ENCODE measurements around the gene LRRC8B. TPM values are rescaled to one million over a fixed set of nuclear protein-coding genes. Genes with fewer than 3 reads are reported as not detected.

LRRC8B gene
- total RNA-seq, 5 donors from 2014 or later (not counting 1 experiment from before 2014, with no cell fraction given), result 13.3 to 17.6 (median 14.9) TPM

GRCh38 chr1:89527750-89528381 lies 3.2 kb downstream of the LRRC8B start:
- Histone ChIP-seq H3K9me3 (no peaks in the 10 kb centered on the region), H3K27ac (ENCODE audit: low read length) (no peak overlapping the region), H3K27me3 (replicated peaks in 1 of 2; ENCODE audit: control insufficient read depth in 2 of 2, extremely low read depth in 1 of 2, insufficient read depth in 2 of 2, low read length in 1 of 2) (no peaks in the 10 kb centered on the region), H3K4me1 (ENCODE audit: control insufficient read depth in 1 of 2, extremely low read depth in 1 of 2, insufficient read depth in 2 of 2, low read length in 2 of 2) (peaks cover 25 to 28% of the 10 kb centered on the region in 2 experiments), H3K4me3 (ENCODE audit: control insufficient read depth in 1 of 2, extremely low read depth in 1 of 2, low read length in 1 of 2) (no peak overlapping the region), H3K36me3 (ENCODE audit: control insufficient read depth in 2 of 2, extremely low read depth in 1 of 2, insufficient read depth in 1 of 2, low read length in 1 of 2) (no peaks in the 10 kb centered on the region)
- no peak overlapping the region for H3K4me3 Mint-ChIP-seq
- no peak for DNase-seq
- no peak for ATAC-seq (replicated peaks in 1 of 4)
- H3K4me1 Mint-ChIP-seq, result peaks cover 39 to 49% (median 45%) of the 10 kb centered on the region in 3 donors
- peaks cover 16% of the 10 kb centered on the region for H3K36me3 Mint-ChIP-seq
- 83% methylated on average over 1 of the region's 2 CpGs for WGBS (ENCODE audit: insufficient coverage)
- H3K27ac Mint-ChIP-seq, result no peak overlapping the region
- no peaks in the 10 kb centered on the region for H3K9me3 Mint-ChIP-seq
- POLR2A ChIA-PET, result interaction anchor here (0.6 to 1.0 kb wide), 2 partner anchors 34 to 75 kb away, joined by 3 read pairs; no protein-coding TSS in a partner anchor
- CTCF ChIA-PET, result no interaction called here
- H3K27me3 Mint-ChIP-seq, result no peaks in the 10 kb centered on the region

- Mint-ChIP-seq H3K4me3 (no peak overlapping the region), H3K27me3 (no peaks in the 10 kb centered on the region), H3K4me1 (peaks cover 43 to 54% (median 45%) of the 10 kb centered on the region in 3 donors), H3K9me3 (no peaks in the 10 kb centered on the region), H3K27ac (no peak overlapping the region), H3K36me3 (peaks cover 21% of the 10 kb centered on the region)
- CTCF ChIA-PET, result no interaction called here
- Histone ChIP-seq H3K27me3 (replicated peaks in 1 of 2; ENCODE audit: control insufficient read depth in 2 of 2, extremely low read depth in 1 of 2, insufficient read depth in 2 of 2, low read length in 1 of 2) (no peaks in the 10 kb centered on the region), H3K36me3 (ENCODE audit: control insufficient read depth in 2 of 2, extremely low read depth in 1 of 2, insufficient read depth in 1 of 2, low read length in 1 of 2) (no peaks in the 10 kb centered on the region), H3K27ac (ENCODE audit: low read length) (no peak overlapping the region), H3K9me3 (no peaks in the 10 kb centered on the region), H3K4me1 (ENCODE audit: control insufficient read depth in 1 of 2, extremely low read depth in 1 of 2, insufficient read depth in 2 of 2, low read length in 2 of 2) (peaks cover 25 to 28% of the 10 kb centered on the region in 2 experiments), H3K4me3 (ENCODE audit: control insufficient read depth in 1 of 2, extremely low read depth in 1 of 2, low read length in 1 of 2) (no peak overlapping the region)
- POLR2A ChIA-PET, result interaction anchor here (0.7 to 1.0 kb wide), 4 partner anchors 8 to 80 kb away, joined by 3 to 4 read pairs (median 3); no protein-coding TSS in a partner anchor
- DNase-seq (no peak), ATAC-seq (replicated peaks in 1 of 4) (no peak)
Measured at GRCh38 chr1:89528382-89528780, 3.8 kb downstream of the LRRC8B start.

- Mint-ChIP-seq H3K36me3 (peaks cover 23% of the 10 kb centered on the region), H3K27ac (no peak overlapping the region), H3K4me3 (no peak overlapping the region), H3K4me1 (peaks cover 39 to 53% (median 44%) of the 10 kb centered on the region in 3 donors), H3K9me3 (no peaks in the 10 kb centered on the region), H3K27me3 (no peaks in the 10 kb centered on the region)
- H3K27ac ChIP-seq (ENCODE audit: low read length), result no peak overlapping the region
- no peaks in the 10 kb centered on the region for H3K36me3 ChIP-seq (ENCODE audit: control insufficient read depth in 2 of 2, extremely low read depth in 1 of 2, insufficient read depth in 1 of 2, low read length in 1 of 2)
- ATAC-seq (replicated peaks in 1 of 4) (no peak), DNase-seq (no peak)
- no peaks in the 10 kb centered on the region for H3K9me3 ChIP-seq
- peaks cover 17 to 25% of the 10 kb centered on the region in 2 experiments for H3K4me1 ChIP-seq (ENCODE audit: control insufficient read depth in 1 of 2, extremely low read depth in 1 of 2, insufficient read depth in 2 of 2, low read length in 2 of 2)
- ChIA-PET CTCF (interaction anchor here (0.7 to 1.0 kb wide), 3 partner anchors 11 to 235 kb away, joined by 3 to 6 read pairs (median 4); no protein-coding TSS in a partner anchor), POLR2A (interaction anchor here (0.5 to 1.0 kb wide), 5 partner anchors 9 to 328 kb away, joined by 3 to 5 read pairs (median 3); no protein-coding TSS in a partner anchor)
- H3K27me3 ChIP-seq (replicated peaks in 1 of 2; ENCODE audit: control insufficient read depth in 2 of 2, extremely low read depth in 1 of 2, insufficient read depth in 2 of 2, low read length in 1 of 2), result no peaks in the 10 kb centered on the region
- no CpG with 5 or more reads among the region's 2 CpGs for WGBS (ENCODE audit: insufficient coverage)
- H3K4me3 ChIP-seq (ENCODE audit: control insufficient read depth in 1 of 2, extremely low read depth in 1 of 2, low read length in 1 of 2), result no peak overlapping the region
Measured at GRCh38 chr1:89529196-89529595, 4.6 kb downstream of the LRRC8B start.

- H3K27me3 ChIP-seq (replicated peaks in 1 of 2; ENCODE audit: control insufficient read depth in 2 of 2, extremely low read depth in 1 of 2, insufficient read depth in 2 of 2, low read length in 1 of 2), result no peaks in the 10 kb centered on the region
- WGBS (ENCODE audit: insufficient coverage), result 80% methylated on average over 4 of the region's 8 CpGs
- Mint-ChIP-seq H3K27ac (no peak overlapping the region), H3K4me1 (peaks cover 43 to 58% (median 54%) of the 10 kb centered on the region in 3 donors), H3K36me3 (peaks cover 33% of the 10 kb centered on the region), H3K9me3 (no peaks in the 10 kb centered on the region), H3K27me3 (no peaks in the 10 kb centered on the region), H3K4me3 (no peak overlapping the region)
- H3K9me3 ChIP-seq, result no peaks in the 10 kb centered on the region
- no peak overlapping the region for H3K4me3 ChIP-seq (ENCODE audit: control insufficient read depth in 1 of 2, extremely low read depth in 1 of 2, low read length in 1 of 2)
- POLR2A ChIA-PET, result interaction anchor here in 1 of 2 donors (0.7 kb wide), 1 partner anchor 20 kb away, joined by 4 read pairs; no protein-coding TSS in a partner anchor
- no peaks in the 10 kb centered on the region for H3K36me3 ChIP-seq (ENCODE audit: control insufficient read depth in 2 of 2, extremely low read depth in 1 of 2, insufficient read depth in 1 of 2, low read length in 1 of 2)
- ATAC-seq (replicated peaks in 1 of 4), result no peak
- peaks cover 13 to 21% of the 10 kb centered on the region in 2 experiments for H3K4me1 ChIP-seq (ENCODE audit: control insufficient read depth in 1 of 2, extremely low read depth in 1 of 2, insufficient read depth in 2 of 2, low read length in 2 of 2)
- CTCF ChIA-PET, result no interaction called here
- H3K27ac ChIP-seq (ENCODE audit: low read length), result no peak overlapping the region
- DNase-seq, result no peak
Measured at GRCh38 chr1:89530444-89531089, 5.9 kb downstream of the LRRC8B start.

- H3K4me3 Mint-ChIP-seq, result no peak overlapping the region
- CTCF ChIA-PET, result interaction anchor here in 1 of 2 donors (0.6 kb wide), 1 partner anchor 867 kb away, joined by 4 read pairs; no protein-coding TSS in a partner anchor
- Histone ChIP-seq H3K27ac (ENCODE audit: low read length) (no peak overlapping the region), H3K9me3 (no peaks in the 10 kb centered on the region), H3K27me3 (replicated peaks in 1 of 2; ENCODE audit: control insufficient read depth in 2 of 2, extremely low read depth in 1 of 2, insufficient read depth in 2 of 2, low read length in 1 of 2) (no peaks in the 10 kb centered on the region), H3K4me3 (ENCODE audit: control insufficient read depth in 1 of 2, extremely low read depth in 1 of 2, low read length in 1 of 2) (no peak overlapping the region), H3K36me3 (ENCODE audit: control insufficient read depth in 2 of 2, extremely low read depth in 1 of 2, insufficient read depth in 1 of 2, low read length in 1 of 2) (no peaks in the 10 kb centered on the region), H3K4me1 (ENCODE audit: control insufficient read depth in 1 of 2, extremely low read depth in 1 of 2, insufficient read depth in 2 of 2, low read length in 2 of 2) (peaks cover 6 to 14% of the 10 kb centered on the region in 2 experiments)
- WGBS (ENCODE audit: insufficient coverage), result no CpG with 5 or more reads among the region's 3 CpGs
- peaks cover 54 to 64% (median 60%) of the 10 kb centered on the region in 3 donors for H3K4me1 Mint-ChIP-seq
- H3K27me3 Mint-ChIP-seq, result no peaks in the 10 kb centered on the region
- peaks cover 37% of the 10 kb centered on the region for H3K36me3 Mint-ChIP-seq
- H3K9me3 Mint-ChIP-seq, result no peaks in the 10 kb centered on the region
- POLR2A ChIA-PET, result no interaction called here
- H3K27ac Mint-ChIP-seq, result no peak overlapping the region
- ATAC-seq (replicated peaks in 1 of 4) (no peak), DNase-seq (no peak)
Measured at GRCh38 chr1:89531480-89532139, 7.0 kb downstream of the LRRC8B start.

- Histone ChIP-seq H3K4me3 (ENCODE audit: control insufficient read depth in 1 of 2, extremely low read depth in 1 of 2, low read length in 1 of 2) (no peak overlapping the region), H3K36me3 (ENCODE audit: control insufficient read depth in 2 of 2, extremely low read depth in 1 of 2, insufficient read depth in 1 of 2, low read length in 1 of 2) (no peaks in the 10 kb centered on the region), H3K9me3 (no peaks in the 10 kb centered on the region), H3K27me3 (replicated peaks in 1 of 2; ENCODE audit: control insufficient read depth in 2 of 2, extremely low read depth in 1 of 2, insufficient read depth in 2 of 2, low read length in 1 of 2) (no peaks in the 10 kb centered on the region), H3K27ac (ENCODE audit: low read length) (no peak overlapping the region), H3K4me1 (ENCODE audit: control insufficient read depth in 1 of 2, extremely low read depth in 1 of 2, insufficient read depth in 2 of 2, low read length in 2 of 2) (peaks cover 5 to 8% of the 10 kb centered on the region in 2 experiments)
- ATAC-seq (replicated peaks in 1 of 4), result no peak
- H3K4me3 Mint-ChIP-seq, result no peak overlapping the region
- POLR2A ChIA-PET, result interaction anchor here (0.6 kb wide), 2 partner anchors 90 to 446 kb away, joined by 3 to 13 read pairs; no protein-coding TSS in a partner anchor
- no peak overlapping the region for H3K27ac Mint-ChIP-seq
- H3K27me3 Mint-ChIP-seq, result no peaks in the 10 kb centered on the region
- H3K9me3 Mint-ChIP-seq, result no peaks in the 10 kb centered on the region
- H3K4me1 Mint-ChIP-seq, result peaks cover 59 to 69% (median 65%) of the 10 kb centered on the region in 3 donors
- peaks cover 41% of the 10 kb centered on the region for H3K36me3 Mint-ChIP-seq
- CTCF ChIA-PET, result interaction anchor here in 1 of 2 donors (0.6 kb wide), 1 partner anchor 868 kb away, joined by 4 read pairs; no protein-coding TSS in a partner anchor
- WGBS (ENCODE audit: insufficient coverage), result no CpG with 5 or more reads among the region's 4 CpGs
- no peak for DNase-seq
Measured at GRCh38 chr1:89532228-89532627, 7.6 kb downstream of the LRRC8B start.

Measured in T-cell (primary cell).